Astrocyte of the spinal cord (primary cell): ENCODE measurements around the gene PCDHA7.
A peak's percentile ranks its signal among the peaks of the same experiment; 100 is the strongest.
"Not testable (repeated sequence)": the region's sequence is repeated elsewhere in the genome, so short reads cannot be mapped to it uniquely, and the experiment has no call there.

Source experiments
- DNase-seq: peaks from one replicate; pipeline ENCODE4 v3.0.0; 2011; ENCODE audit warnings: low read depth, low spot score
- H3K4me3 ChIP-seq: 2 replicates; pipeline ENCODE4 v1.5.1; 2011; ENCODE audit warnings: low read depth, mild to moderate bottlenecking, low read length, moderate library complexity
- in situ Hi-C: cut with HindIII; loops from 2 replicates; pipeline ENCODE4 v1.10.0; 2017; ENCODE audit warnings: low sequenced_read_pairs
- TF ChIP-seq, protein P1 (sequence below): IDR thresholded peaks from 2 replicates; pipeline ENCODE4 v1.5.1; 2012; ENCODE audit warnings: low read depth, mild to moderate bottlenecking, low read length, inconsistent platforms

The PCDHA7 gene

DNA sequence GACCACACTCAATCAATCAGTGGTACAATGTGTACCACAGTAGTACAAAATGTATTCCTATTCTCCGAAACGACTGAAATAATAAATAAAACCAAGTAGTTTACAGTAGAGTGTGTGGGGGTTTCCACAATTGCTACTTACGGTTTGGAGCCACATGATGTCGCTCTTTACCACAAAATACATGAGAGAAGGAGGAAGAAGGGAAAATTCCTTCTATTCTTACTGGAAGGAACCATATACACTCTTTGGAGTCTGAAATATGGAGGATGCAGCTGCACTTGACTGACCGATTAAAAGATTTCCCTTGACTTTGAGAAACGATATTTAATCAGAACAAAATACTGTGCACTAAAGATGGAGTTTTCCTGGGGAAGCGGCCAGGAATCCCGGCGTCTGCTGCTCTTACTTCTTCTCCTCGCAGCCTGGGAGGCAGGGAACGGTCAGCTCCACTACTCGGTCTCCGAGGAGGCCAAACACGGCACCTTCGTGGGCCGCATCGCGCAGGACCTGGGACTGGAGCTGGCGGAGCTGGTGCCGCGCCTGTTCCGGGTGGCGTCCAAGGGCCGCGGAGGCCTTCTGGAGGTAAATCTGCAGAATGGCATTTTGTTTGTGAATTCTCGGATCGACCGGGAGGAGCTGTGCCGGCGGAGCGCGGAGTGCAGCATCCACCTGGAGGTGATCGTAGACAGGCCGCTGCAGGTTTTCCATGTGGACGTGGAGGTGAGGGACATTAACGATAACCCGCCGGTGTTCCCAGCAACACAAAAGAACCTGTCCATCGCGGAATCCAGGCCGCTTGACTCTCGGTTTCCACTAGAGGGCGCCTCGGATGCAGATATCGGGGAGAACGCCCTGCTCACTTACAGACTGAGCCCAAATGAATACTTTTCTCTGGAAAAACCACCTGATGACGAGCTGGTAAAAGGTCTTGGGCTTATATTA is 27.0 kb upstream of the PCDHA7 start, which contains the start of gene PCDHA4:
Gene PCDHA4, plus strand, starts transcription at position 235 of the 942 bp plus-strand sequence.
- TF ChIP-seq, protein P1, sequence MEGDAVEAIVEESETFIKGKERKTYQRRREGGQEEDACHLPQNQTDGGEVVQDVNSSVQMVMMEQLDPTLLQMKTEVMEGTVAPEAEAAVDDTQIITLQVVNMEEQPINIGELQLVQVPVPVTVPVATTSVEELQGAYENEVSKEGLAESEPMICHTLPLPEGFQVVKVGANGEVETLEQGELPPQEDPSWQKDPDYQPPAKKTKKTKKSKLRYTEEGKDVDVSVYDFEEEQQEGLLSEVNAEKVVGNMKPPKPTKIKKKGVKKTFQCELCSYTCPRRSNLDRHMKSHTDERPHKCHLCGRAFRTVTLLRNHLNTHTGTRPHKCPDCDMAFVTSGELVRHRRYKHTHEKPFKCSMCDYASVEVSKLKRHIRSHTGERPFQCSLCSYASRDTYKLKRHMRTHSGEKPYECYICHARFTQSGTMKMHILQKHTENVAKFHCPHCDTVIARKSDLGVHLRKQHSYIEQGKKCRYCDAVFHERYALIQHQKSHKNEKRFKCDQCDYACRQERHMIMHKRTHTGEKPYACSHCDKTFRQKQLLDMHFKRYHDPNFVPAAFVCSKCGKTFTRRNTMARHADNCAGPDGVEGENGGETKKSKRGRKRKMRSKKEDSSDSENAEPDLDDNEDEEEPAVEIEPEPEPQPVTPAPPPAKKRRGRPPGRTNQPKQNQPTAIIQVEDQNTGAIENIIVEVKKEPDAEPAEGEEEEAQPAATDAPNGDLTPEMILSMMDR, result peak; percentile 36
- in situ Hi-C loops, result no loop called here
- H3K4me3 ChIP-seq, result no peak within 1 kb of the TSS
- no peak for DNase-seq

DNA sequence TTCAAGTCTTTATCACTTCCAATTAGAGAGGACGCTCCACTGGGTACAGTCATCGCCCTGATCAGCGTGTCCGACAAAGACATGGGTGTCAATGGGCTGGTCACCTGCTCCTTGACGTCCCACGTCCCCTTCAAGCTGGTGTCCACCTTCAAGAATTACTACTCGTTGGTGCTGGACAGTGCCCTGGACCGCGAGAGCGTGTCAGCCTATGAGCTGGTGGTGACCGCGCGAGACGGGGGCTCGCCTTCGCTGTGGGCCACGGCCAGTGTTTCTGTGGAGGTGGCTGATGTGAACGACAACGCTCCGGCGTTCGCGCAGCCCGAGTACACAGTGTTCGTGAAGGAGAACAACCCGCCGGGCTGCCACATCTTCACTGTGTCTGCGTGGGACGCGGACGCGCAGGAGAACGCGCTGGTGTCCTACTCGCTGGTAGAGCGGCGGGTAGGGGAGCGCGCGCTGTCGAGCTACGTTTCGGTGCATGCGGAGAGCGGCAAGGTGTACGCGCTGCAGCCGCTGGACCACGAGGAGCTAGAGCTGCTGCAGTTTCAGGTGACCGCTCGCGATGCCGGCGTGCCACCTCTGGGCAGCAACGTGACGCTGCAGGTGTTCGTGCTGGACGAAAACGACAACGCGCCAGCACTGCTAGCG is 25.7 kb upstream of the PCDHA7 start:
- DNase-seq, H3K4me3 ChIP-seq, in situ Hi-C loops: not testable (repeated sequence)

DNA sequence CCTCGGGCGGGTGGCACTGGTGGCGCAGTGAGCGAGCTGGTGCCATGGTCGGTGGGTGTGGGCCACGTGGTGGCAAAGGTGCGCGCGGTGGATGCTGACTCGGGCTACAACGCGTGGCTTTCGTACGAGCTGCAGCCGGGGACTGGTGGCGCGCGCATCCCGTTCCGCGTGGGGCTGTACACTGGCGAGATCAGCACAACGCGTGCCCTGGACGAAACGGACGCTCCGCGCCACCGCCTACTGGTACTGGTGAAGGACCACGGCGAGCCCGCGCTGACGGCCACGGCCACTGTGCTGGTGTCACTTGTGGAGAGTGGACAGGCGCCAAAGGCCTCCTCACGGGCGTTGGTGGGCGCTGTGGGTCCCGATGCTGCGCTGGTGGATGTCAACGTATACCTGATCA is 25.2 kb upstream of the PCDHA7 start:
- no peak for DNase-seq
- TF ChIP-seq, protein P1, result no peak
- in situ Hi-C loops, result no loop called here
- H3K4me3 ChIP-seq, result no peak overlapping the region

DNA sequence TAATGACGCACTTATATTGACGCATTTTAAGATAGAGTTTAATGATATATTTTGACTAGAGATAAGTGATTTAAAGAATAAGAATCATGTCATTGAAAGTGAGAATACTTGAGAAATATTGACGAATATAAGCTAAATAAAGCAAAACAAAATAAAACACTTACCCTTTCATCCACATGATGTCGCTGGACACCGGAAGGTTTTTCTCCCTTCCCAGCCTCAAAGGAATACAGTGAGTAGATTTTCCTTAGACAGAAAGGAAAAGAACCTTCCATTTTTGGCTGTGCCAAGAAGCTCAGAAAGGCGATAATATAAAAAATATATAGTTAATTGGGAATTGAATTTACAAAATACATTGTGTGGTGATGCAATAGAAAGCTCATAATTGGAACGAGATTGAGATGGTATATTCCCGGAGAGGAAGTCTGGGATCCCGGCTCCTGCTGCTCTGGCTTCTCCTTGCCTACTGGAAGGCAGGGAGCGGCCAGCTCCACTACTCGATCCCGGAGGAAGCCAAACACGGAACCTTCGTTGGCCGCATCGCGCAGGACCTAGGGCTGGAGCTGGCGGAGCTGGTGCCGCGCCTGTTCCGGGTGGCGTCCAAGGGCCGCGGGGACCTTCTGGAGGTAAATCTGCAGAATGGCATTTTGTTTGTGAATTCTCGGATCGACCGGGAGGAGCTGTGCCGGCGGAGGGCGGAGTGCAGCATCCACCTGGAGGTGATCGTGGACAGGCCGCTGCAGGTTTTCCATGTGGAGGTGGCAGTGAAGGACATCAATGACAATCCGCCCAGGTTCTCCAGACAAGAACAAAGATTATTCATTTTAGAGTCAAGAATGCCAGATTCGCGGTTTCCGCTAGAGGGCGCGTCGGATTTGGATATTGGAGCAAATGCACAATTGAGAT is 12.4 kb upstream of the PCDHA7 start, which contains the start of gene PCDHA5:
Gene PCDHA5, plus strand, starts transcription at position 239 of the 906 bp plus-strand sequence.
- no peak for DNase-seq
- in situ Hi-C loops, result no loop called here
- TF ChIP-seq, protein P1, result peak; percentile 47
- no peak within 1 kb of the TSS for H3K4me3 ChIP-seq

DNA sequence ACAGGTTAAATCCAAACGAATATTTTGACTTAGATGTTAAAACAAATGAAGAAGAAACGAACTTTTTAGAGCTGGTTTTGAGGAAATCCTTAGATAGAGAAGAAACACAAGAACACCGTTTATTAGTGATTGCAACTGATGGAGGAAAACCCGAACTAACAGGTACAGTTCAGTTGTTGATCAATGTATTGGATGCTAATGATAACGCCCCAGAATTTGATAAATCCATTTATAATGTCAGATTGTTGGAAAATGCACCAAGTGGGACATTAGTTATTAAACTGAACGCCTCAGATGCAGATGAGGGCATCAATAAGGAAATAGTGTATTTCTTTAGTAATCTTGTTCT is 11.8 kb upstream of the PCDHA7 start:
- H3K4me3 ChIP-seq, result no peak overlapping the region
- DNase-seq, result no peak
- in situ Hi-C loops, result no loop called here
- TF ChIP-seq, protein P1, result no peak

DNA sequence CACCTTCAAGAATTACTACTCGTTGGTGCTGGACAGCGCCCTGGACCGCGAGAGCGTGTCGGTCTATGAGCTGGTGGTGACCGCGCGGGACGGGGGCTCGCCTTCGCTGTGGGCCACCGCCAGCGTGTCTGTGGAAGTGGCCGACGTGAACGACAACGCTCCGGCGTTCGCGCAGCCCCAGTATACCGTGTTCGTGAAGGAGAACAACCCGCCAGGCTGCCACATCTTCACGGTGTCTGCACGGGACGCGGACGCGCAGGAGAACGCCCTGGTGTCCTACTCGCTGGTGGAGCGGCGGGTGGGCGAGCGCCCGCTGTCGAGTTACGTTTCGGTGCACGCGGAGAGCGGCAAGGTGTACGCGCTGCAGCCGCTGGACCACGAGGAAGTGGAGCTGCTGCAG is 11.1 kb upstream of the PCDHA7 start:
- H3K4me3 ChIP-seq, in situ Hi-C loops, DNase-seq: not testable (repeated sequence)

DNA sequence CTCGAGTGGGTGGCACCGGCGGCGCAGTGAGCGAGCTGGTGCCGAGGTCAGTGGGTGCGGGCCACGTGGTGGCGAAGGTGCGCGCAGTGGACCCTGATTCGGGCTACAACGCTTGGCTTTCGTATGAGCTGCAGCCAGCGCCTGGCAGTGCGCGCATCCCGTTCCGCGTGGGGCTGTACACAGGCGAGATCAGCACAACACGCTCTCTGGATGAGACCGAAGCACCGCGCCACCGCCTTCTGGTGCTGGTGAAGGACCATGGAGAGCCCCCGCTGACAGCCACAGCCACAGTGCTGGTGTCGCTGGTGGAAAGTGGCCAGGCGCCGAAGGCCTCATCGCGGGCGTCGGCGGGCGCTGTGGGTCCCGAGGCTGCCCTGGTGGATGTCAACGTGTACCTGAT is 10.6 kb upstream of the PCDHA7 start:
- in situ Hi-C loops, result no loop called here
- H3K4me3 ChIP-seq, result no peak overlapping the region
- no peak for DNase-seq
- TF ChIP-seq, protein P1, result no peak
